HG03108 (cell line): ENCODE data around the gene PTPRN2.

Experiments used
- ATAC-seq: cut with Tn5 transposase; IDR thresholded peaks from one replicate; pipeline ENCODE4 v1.9.1; 2021; ENCODE audit warnings: moderate library complexity; ENCODE audit not compliant: unreplicated experiment

PTPRN2 gene

DNA sequence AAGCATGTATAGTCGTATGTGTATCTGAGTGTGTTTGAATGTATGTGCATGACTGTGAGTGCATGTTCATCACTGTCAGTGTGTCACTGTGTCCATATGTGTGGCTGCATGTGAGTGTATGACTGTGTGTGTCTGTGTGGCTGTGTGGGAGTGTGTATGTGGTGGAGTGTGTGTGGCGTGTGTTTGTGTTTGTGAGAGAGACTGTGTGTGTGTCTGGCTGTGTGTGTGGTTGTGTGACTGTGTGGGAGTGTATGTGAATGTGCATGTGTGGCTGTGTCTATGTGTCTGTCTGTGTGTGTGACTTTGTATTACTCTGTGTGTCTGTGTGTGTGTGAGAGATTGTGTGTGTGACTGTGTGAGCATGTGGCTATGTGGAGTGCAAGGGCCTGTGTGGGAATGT lies 748.4 kb downstream of the PTPRN2 start:
- no peak for ATAC-seq

GRCh38 chr7:157837561-157837960 lies 750.1 kb downstream of the PTPRN2 start:
- no peak for ATAC-seq

- no peak for ATAC-seq
These were observed 750.6 kb downstream of the PTPRN2 start for GRCh38 chr7:157837047-157837446.

DNA sequence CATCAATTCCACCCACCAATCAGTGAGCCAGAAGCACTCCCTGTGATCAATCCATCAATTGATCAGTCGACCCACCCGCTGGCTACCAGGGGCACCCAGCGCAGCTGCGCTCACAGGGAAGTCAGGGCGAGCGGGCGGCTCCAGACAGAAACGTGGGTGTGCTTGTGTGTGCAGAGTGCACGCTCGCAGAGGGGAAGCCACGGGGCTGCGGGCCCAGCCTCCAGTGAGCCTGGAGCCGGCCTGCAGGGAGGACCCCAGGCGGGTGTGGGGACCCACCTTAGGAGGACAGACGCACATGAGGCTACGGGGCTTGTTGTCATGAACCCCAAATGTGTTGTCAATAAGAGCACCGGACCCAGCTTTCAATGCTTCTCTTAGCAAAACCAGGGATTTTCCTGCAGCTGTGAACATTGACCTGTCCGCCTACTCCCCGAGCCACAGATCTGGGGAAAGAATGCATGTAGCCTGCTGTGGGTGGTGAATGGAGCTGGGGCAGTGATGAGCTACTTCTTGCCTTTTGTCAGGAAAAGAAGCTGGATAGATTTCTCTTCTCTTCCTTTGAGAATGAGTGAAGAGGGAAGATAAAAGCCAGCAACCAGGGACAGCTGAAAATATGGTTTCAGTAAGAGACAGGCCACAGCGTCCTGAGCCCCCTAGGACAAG lies 753.0 kb downstream of the PTPRN2 start:
- ATAC-seq, result no peak

GRCh38 chr7:157832866-157833607 lies 754.6 kb downstream of the PTPRN2 start:
- ATAC-seq, result no peak

DNA sequence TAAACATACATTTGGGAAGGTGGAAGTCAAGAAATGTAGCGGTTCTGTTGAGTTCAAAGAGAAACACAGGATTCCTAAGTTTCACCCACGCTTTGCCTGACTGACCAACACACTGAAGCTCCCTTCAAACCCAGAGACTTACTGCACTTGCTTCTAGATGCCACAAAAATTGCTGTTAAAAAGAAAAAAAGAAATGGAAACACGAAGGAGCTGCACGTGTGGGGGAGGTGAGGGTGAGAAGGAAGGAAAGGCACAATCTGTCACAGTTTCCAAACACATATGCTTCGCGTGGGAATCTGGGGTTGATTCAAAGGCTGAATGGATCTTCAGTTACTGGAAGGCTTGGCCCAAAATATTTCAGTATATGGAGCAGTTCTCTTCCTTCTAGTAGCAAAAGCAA lies 755.2 kb downstream of the PTPRN2 start:
- no peak for ATAC-seq

DNA sequence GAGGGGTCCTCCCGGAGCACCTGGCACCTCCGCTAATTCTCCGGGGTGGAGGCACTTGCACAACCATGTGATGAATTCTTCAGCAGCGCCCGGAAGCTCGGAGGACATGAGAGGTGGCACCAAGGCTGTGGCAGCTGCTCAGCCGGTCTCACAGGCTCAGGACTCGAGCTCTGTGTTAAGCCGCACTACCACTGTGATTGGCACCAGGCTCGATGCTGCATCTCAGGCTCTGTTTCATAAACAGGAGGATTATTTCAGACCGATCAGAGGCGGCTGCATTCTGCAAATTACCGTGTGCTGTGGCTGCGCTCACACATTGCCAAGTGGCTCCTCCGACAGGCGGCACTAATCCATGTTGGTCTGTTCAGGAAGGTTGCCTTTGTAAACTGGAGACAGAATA lies 755.6 kb downstream of the PTPRN2 start:
- no peak for ATAC-seq

DNA sequence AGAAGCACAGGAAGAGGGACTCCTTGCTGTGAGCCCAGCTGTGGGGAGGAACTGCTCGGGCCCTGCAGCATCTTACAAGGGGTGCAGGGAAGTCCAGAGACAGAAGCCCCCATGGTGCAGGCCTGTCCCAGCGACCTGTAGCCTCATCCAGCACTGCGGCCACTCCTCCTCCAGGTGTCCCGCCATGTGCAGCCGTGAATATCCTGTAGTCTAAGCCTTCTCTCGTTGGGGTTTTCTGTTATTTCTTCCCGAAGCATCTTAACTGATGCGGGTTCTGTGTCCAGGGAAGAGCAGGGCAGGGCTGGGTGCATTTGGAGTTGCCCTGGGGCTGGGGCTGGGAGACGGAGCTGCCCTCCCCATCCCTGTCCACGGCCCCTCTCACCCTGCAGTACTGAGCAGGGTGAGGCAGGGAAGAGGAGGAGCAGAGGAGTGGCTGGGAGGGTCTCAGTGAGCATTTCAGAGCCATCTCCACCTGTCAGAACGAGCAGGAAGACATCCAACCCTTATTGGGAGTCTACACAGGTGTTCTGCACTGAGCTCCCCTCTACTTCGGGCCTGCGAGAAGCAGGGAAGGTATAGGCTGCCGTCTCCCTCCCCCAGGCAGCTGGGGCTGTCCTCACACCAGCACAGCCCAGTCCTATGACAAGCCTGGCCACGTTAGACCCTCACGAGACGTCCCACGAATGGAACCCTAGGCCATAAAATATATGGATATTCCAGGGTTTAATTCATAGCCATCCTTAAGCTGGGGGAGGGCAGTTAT lies 756.3 kb downstream of the PTPRN2 start:
- ATAC-seq, result no peak

- no peak for ATAC-seq
These were observed 757.3 kb downstream of the PTPRN2 start for GRCh38 chr7:157830331-157830730.

- ATAC-seq, result no peak
These were observed 758.1 kb downstream of the PTPRN2 start for GRCh38 chr7:157829491-157829890.

- ATAC-seq, result no peak
These were observed 758.7 kb downstream of the PTPRN2 start for GRCh38 chr7:157828881-157829280.

GRCh38 chr7:157828190-157828589 lies 759.4 kb downstream of the PTPRN2 start:
- ATAC-seq, result no peak

- ATAC-seq, result no peak
These were observed 759.8 kb downstream of the PTPRN2 start for GRCh38 chr7:157827863-157828160.

DNA sequence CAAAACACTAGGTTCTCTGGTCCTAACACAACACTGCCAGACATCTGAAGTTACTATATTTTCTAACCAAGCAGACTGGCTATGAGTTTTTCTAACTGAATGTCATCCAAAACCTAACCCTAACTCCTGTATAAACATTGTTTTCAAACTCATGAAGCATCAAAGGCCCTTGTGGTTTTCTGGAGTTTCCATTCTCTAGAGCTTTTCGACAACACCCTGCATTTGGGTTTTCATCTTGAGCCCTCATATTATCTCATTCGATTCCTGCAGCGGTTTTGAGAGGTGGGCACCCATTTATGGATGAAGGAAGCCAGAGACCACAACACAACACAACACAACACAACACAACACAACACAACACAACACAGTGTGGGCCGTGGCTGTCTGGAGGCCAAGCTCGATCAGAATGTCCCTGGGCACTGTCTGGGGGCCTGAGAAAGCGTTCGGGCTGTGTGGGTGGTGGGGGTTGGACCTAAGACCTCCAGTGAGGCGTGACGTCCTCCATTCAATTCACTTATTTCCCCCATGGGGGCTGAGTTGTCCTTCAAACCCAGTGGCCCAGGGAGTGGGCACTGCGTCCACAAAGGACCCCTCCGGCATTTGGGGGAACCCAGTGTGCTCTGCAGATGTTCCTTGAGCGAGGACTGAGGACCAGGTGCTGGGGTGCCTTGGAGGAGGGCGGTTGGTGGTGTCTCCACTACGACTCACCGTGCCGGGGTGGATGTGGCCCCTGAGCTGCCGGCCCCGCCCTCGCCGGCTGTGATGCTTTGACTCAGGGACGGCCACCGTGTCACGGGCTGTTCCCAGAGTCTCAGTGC lies 760.4 kb downstream of the PTPRN2 start:
- no peak for ATAC-seq

DNA sequence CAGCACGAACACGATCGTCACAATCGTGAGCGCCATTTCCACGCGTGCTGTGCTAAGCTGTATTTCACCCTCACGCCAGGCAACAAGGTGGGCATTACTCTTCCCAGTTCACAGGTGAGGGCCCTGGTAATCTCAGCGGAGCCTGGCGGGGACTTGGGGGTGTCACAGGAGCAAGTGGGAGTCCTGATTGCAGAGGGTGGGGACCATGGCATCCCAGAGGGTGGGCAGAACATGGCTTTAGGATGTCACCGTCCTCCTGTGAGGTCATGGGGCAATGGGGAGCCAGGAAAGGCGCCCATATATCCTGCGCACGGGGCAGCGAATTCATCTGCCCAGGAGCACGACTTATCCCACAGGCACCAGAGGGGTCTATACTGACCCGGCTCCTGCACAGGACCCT lies 761.1 kb downstream of the PTPRN2 start:
- ATAC-seq, result no peak

DNA sequence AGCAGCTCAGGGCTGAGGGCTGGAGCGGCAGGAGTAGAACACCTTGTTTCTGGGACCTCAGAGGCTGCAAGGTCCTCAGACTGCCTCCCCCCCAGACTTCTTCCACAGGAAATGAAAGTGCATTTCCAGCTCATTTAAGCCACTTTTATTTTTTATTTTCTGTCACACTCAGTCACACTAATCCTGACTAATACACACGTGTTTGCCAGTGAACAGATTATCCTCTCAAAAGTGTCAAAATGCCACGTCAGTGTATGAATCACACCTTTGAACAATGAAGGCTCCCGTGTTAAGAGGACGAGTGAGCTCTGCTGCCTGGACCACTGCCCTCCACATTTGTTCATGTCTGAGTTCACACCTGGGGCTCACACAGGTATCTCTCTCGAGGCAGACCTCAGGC lies 762.3 kb downstream of the PTPRN2 start:
- no peak for ATAC-seq

GRCh38 chr7:157824819-157825121 lies 762.9 kb downstream of the PTPRN2 start:
- ATAC-seq, result no peak

- no peak for ATAC-seq
These were observed 763.4 kb downstream of the PTPRN2 start for GRCh38 chr7:157824011-157824818.

- no peak for ATAC-seq
These were observed 765.0 kb downstream of the PTPRN2 start for GRCh38 chr7:157822688-157823031.

GRCh38 chr7:157821959-157822687 lies 765.5 kb downstream of the PTPRN2 start:
- no peak for ATAC-seq
